ENCODE results near the gene NEDD9.

NEDD9 gene

DNA sequence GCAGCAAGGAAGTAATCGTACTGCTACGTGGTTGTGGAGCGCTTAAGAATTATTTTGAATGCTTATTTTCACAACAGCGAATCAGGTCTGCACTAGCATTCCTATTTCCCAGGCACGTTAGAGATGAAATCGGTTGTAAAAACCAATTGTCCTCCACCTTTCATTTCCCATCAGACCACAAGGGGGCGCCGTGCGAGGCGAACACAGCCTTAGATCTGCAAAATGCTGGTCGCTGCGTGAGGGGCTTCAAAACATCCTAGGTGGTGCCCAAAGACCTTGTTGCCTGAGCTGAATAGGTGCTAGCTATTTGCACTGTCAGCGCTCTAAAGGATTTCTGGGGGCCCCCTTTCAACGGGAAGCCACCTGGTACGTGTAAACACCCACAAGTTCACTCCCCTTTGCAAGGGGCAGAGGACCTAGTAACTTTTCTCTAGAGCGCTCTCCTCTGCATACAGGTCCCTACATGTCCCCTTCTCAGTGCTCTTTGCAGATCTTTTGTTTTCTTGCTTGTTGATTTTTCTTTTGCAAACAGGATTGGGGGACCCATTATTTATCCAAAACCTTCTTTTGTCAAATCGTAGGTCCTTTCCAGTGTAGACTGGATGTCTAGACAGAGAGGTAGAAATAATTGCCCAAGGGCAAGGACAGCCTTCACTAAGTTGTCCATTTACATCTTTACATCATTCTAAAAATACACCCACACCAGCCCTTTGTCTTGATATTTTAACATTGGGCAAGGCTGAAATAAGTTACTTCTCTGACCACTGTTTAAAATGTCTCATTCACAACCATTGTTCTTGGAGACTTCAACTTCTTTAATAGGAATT, 59.8 kb downstream of the NEDD9 start:
- DNase-seq = peak; percentile 17 to 21

DNA sequence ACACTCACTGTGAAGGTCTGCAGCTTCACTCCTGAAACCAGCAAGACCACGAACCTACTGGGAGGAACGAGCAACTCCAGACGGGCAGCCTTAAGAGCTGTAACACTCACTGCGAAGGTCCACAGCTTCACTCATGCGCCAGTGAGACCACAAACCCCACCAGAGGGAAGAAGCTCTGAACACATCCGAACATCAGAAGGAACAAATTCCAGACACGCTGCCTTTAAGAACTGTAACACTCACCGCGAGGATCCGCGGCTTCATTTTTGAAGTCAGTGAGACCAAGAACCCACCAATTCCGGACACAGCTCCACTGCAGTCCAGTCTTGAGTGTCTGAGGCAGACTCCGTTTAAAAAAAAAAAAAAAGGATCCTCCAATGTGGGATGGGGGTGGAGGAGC, 60.5 kb downstream of the NEDD9 start:
- no peak for DNase-seq

DNA sequence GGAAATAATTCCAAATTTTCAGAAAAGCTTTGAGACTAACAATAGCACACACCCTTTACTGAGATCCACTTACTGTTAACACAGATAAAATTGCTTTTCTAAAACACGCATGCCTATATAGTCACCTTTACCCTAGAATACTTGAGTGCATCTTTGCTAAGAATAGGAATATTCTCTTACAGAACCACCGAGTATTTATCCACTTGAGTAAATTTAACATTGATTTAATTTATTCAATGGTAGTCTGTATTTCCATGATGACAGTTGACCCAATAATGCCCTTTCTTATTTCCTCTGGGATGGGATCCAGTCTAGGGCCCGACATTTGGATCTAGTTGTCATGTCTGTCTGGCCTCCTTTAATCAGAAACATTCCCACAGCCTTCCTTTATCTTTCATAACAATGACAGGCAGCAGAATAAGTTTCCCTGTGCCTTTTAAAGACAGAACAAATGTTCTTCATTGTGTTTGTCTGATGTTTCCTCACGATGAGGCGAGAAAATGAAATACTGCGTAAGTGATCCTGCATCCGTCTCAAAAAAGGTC, 64.3 kb downstream of the NEDD9 start:
- DNase-seq = no peak

DNA sequence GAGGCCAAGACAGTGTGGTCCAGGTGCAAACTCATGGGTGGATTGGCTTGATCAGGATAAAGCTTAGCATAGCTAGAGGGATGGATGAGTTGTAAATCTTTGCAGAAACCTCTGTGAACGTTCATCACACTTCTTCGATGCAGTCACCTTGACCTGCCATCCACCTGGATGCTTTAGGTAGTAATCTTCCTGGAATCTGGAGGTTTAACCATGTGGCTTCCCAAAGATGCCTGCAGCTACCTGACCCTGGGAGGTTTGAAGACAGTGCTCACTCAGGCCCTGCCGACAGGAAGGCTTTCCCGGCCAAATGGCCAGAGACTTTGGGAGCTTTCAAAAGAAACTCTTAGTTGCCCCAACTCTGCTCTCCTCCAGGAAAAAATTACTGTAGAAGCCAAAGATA, 65.5 kb downstream of the NEDD9 start:
- no peak for DNase-seq

DNA sequence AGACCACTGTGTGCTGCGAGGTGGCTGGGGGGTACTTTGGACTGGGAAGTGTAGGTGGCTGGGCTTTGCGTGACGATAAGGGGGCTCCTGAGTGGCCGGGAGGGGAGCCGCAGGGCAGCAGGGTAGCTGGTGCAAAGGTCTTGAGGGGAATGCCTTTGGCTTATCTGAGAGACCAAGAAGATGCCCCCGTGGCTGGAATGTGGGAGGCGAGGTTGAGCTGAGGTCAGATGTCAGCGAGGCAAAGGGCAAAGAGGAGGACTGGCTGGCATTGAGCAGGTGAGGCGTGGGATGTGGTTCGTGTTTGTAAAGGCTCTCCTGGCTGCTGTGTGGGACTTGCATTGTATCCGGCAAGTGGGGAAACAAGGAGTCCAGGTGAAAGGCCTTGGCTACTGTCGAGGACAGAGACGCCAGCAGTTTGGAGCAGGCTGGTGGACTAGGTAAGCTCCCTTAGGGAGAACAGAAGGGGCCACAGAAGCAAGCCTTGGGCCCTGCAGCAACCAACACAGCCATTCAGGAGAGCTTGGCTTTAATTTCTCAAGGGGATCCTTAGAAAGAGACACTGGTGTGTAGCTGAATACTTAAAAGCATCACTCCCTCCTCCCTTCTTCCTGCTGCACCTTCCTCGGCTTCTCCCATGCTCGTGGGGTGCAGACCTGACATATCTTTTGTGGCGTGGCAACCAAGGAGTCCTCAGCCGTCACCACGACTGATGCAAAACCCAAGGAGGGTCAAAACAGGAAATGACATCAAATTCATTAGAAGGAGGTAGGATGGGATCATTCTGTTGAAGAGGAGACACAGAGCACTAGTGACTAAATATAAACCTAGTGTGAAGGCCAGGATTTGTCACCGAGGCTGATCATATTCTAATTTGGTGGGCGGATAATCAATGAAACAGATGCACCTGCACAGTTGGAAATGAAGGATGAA, 67.5 kb downstream of the NEDD9 start:
- no peak for DNase-seq

DNA sequence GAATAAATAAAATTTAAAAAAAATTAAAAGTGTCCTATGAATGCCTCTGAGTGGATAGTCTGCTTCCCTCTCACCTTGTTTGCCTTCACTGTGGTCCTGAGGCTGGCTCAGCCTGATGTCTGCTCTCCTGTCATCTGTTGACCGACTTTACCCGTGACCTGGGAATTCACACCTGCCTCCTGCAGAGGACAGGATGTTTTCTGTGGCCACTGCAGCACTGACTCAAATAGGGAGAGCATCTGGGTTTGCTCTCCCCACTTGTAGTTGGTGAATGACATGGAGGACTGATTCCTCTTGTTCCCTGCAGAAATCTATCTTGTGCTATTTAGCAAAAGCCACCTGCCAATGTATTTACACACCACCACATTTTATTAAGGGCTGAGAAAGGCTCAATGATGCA, 68.5 kb downstream of the NEDD9 start:
- peak; percentile 42 to 48 for DNase-seq

DNA sequence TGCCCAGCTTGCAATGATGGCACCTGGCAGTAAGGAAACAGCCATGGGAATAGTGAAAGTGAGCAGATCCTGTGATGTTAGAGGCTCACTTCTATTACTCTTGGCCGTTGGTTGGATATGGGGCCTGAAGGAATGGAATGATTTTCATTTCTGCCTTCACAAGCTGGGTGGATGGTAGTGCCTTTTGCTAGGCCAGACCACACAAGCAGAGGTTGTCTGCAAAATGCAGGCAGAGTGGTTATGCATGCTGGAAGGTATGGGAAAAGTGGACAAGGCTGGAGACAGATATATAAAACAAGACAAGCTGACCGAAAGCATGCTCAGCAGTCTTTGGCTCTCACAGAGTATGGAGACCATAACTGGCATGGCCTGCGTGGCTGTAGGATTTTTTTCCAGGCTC, 70.2 kb downstream of the NEDD9 start:
- DNase-seq = no peak

DNA sequence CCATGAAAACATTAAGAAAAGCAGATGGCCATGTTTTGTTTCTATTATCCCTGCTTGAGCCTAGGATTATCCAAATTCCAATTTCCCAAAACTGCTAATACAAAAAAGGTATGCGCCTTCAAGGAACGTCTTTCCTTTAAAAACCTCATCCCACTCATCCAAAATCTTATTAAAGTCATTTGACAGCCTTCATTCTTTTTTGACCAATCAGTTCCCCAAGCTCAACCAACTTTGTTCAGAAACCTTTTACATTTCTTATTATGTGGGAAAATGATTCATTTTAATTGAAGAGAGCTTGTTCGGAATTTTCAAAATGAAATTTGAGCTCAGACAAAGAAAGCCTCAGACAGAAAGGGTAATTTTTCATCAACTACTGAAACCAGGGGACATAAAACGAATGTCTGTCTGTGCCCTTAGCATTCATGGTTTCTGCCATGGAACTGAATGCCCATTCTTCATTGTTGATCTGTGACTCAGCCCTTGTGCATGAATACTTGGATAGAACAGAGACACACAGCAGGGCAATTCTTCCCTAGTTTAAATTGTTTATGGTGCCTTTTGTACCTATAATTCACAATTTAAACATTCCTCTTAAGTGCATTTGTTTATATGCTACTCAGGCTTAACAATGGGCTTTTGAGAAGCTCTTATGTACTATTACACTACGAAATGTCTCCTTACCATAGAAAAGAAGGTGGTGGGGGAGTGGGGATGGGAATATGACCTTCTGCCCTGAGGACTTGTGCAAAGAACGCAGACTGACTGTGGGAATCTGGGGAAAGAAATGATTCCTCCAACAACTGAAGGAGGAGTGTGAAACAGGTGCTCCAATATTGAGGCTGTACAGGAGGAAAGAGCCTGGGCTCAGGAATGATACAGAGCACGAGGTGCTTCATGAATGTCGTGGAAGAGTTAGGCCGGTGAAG, 71.2 kb downstream of the NEDD9 start:
- no peak for DNase-seq

DNA sequence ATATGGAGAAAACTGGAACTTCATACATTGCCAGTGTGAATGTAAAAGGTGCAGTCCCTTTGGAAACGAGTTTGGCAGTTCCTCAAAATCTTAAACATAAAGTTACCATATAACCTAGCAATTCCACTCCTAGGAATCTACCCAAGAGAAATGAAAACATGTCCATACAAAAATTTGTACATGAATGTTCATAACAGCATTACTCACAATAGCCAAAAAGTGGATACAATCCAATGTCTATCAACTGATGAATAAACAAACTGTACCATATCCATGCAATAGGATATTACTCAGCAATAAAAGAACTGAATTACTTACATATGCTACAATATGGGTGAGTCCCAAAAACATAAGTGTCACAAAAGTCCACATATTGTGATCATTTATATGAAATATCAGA, 72.3 kb downstream of the NEDD9 start:
- no peak for DNase-seq

DNA sequence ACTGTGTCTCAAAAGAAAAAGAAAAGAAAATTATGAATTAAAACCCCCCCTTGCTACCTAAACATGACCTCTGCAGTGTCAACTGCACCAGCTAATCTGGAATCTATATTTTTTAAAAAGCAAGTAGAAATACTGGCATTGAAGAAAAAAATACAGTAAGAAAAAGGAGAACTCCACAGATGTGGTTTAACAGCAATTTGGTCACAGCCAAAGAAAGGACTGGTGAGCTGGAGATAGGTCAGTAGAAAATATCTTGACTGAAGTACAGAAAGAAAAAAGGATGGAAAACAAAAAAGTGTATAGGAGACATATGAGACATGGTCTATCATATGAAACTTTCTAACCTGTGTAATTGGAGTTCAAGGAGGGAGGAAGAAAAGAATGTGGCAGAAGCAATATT, 76.9 kb downstream of the NEDD9 start:
- no peak for DNase-seq

DNA sequence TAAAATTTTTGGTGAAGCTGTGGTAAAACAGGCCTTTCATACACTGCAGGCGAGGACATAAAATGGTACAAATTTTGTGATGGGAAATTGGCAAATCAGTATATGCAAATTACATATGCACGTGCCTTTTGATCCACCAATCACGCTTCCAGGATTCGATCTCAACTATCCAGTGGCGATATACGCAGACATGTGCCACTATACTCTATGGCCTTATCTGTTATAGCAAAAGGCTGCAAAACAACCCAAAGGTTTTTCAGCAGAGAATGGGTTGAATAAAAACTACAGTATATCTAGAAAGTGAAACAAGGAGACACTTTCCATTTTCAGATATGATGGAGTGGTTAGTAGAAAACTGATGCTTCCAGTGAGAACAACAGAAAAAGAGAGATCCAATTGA, 79.0 kb downstream of the NEDD9 start:
- DNase-seq = no peak

DNA sequence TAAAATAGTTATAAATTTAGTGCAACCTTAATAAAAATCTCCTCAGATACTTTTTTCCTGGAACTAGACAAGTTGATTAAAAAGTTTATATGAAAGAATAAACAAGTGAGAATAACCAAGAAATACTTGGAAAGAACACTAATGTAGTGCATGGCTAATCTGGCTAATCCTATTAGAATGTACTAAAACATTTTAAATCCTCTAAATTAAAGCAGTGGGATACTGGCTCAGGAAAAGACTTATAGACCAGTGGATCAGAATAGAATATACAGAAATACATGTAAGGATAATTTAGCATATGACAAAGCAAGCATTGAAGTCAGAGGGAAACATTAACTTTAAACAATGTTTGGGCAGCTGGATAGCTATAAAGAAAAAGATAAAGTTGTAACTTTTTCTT, 79.9 kb downstream of the NEDD9 start:
- no peak for DNase-seq

DNA sequence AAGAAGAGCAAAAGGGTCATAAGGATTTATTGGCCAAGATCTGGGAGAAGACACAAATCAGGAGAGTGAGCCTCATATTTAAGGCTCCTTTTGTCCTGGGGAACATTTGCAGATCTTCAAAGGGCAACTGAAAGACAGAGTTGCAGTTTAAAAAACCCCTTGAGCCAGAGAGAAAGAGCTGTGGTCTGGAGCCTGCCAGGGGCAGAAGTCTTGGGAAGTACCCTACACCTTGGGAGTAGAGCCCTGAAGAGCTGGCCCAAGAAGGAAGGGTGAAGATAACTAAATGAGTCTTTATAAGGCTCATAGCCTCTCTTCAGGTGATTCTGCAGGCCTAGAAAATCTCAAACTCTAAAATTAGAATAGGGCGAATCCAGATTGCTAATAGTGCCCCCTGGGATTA, 81.0 kb downstream of the NEDD9 start:
- no peak for DNase-seq

DNA sequence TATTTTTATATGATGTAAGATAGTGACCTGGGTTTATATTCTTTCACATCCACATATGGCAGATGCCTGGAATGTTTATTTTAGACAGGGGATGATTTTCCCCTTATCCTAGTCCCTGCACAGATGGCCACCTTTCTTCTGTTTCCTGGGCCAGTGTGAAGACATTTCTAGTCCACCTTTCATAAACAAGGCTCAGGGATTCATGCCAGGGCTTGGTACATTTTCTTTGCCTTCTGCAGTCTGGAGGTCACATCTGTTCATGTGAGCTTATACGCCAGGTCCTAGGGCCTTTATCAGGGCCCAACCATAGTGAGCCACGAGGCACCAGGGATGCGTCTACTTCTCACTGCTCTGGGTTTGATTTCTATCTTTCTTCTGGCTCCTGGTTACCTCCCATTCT, 82.9 kb downstream of the NEDD9 start:
- no peak for DNase-seq

DNA sequence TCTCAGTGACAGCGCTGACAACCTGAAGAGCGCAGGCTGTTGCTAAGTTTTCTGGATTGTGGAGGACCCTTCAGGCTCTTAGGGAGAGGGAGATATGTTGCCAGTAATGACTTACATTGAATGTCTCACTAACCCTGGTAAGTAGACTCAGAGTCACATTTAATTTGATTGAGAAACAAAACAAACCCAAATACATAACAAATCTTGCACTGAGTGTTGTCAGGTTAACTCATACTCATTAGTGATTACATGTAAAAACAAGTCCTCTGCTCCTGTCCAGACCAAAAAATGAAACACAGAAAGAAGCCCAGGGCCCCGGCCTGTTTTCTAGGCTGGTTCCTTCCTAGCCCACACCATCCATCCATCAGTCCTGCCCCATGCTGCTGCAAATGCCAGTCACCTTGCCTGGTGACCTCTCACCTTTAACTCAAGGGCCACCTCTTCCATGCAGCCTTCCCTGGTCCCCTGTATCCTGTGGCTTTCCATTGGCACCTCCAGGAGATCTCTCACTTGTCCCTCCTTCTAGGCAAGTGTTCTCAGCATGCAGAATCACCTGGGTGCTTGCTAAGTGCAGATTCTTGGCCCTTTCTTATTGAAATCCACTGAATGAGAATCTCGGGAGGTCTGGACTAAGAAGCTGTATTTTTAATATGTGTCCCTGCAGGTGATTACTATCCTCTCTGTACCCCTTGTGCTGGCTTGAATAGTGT, 86.2 kb downstream of the NEDD9 start:
- DNase-seq = no peak

DNA sequence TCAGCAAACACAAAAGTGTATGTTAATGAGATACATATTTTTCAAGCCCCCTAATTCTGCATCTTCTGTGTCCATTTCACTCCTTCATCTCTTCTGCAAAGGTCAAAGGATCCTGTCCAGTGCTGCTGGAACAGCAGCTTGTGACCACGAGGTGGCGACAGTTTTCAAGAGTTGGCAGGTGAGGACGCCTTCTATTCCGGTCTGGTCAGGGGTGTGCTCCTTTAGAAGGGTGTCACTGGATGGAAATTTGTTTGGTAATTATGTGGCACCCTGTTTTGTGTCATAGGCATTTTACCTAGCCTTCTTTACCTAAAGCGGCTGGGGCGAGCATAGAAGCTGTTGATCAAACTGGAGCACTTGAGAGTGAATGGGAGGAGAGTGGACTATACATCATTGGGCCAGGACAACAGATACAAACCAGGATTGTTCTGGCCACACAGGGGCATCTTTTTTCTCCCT, 88.0 kb downstream of the NEDD9 start:
- DNase-seq = peak; percentile 69 to 77

DNA sequence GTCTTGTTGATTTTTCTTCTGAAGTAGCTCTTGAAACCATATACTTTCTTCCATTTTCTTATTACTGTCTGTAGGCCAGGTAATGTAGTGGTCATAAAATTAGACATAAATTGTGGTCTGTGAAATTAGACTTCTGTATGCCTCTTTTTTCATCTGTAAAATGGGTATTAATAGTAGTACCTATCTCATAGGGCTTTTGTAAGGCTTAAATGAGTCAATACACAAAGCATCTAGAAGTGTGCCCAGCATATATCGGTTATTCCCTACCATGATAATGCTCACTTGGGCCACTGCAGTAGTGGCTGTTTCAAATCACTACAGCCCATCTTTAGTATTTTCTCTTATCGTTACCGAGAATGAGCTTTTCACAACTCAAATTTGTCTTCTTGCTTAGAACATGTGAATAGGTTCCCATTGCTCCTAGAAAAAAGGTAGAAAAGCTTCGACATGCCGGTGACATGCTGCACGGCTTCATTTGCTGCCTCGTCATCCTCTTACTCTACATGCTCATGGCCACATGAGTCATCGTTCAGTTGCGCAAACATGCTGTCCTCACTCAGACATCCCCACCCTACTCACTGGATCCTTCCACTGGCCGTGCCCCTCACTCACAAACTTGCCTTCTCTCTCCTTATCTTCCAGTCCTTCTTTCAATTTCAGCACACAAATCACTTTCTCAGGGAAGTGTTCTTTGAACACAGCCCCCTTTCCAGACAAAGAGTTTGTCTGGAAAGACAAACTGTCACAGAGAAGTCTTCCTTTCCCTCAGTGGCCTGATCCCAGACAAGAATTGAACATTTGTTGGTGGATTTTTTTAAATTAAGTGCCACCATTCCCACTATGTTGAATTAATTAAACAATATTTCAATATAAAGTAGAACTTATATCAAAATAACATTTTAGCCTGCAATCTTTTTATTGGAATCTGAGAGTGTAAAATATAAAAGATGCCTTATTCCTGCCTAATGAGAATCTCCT, 88.8 kb downstream of the NEDD9 start:
- peak; percentile 20 to 76 for DNase-seq

DNA sequence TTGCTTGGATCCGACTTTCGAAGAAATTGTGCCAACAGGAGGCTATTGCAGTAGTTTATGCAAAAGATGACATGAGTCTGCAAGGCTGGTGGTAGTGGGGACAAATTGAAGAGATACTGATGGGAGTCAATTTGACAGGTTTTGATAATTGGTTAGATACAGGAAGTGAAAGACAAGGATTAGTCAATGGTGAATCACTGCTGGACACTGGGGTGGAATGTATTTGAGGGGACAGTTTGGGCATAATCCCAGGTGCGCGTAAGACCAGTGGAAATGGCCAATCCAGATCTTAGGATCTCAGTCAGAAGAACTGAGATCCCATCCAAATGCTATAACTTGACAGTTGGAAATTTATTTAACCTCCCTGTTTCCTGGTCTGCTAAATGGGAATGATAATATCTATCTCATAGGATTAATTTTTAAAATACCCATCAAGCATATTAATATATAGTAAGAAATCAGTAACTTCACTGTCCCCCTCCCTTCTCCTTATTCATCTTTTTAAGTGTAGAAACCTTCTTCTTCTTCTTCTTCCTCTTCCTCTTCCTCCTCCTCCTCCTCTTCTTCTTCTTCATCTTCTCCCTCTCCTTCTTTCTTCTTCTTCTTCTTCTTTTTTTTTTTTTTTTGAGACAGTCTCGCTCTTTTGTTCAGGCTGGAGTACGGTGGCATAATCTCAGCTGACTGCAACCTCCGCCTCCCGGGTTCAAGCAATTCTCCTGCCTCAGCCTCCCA, 90.0 kb downstream of the NEDD9 start:
- DNase-seq = no peak

DNA sequence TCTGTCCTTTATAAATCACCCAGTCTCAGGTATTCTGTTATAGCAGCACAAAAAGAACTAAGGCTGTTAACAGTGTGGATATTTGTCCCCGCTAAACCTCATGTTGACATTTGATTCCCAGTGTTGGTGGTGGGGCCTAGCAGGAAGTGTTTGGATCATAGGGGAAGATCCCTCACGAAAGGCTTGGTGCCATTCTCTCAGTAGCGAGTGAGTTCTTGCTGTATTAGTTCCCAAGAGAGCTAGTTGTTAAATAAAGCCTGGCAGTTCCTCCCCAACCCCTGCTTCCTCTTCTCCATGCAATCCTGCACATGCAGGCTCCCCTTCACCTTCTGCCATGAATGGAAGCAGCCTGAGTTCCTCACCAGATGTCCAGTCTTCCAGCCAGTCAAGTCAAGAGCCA, 91.2 kb downstream of the NEDD9 start:
- no peak for DNase-seq

DNA sequence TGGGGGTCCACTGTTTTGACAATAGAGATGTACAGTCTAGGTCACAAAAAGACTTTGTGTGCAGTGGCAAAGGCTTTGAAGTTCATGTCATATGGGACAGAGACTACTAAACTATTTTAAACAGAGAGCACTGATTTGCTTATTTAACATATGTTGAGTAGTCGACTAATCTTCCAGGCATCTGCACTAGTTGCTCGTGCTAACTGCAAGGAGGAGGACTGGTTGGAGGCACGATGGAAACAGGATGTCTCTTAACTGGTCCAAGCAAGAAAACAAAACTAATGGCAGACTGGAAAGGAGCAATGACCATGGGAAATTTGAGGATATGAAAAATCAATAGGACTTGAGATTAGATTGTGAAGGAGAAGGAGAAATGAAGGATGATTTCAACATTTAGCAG, 92.4 kb downstream of the NEDD9 start:
- DNase-seq = no peak

Data from SHP77 (cell line).